Measurements from ENCODE around the gene SNX32.

- no peak for TF ChIP-seq CTCF (IDR thresholded peaks at IDR 0.05)
- no peak for TF ChIP-seq POLR2AphosphoS5 (IDR thresholded peaks at IDR 0.05)
- no peak for TF ChIP-seq POLR2A (IDR thresholded peaks at IDR 0.05)
Observed at GRCh38 chr11:65891219-65892136, 57.7 kb downstream of the SNX32 start.
